HL-60 (cell line): ENCODE results near the gene ITGAV.
A peak's percentile ranks its signal among the peaks of the same experiment; 100 is the strongest.

Experiments used
- DNase-seq, 2 experiments: peaks; one replicate each; pipeline ENCODE4 v3.0.0-alpha.2; 2010 to 2020; ENCODE audit warnings: low read depth in 1 of 2, low spot score in 1 of 2
- H3K27ac ChIP-seq: fragments of 250-450 bp; sonication (Bioruptor Pico); replicated peaks from 2 replicates; pipeline ENCODE4 v1.5.1; 2020; ENCODE audit warnings: mild to moderate bottlenecking, moderate library complexity
- H3K27me3 ChIP-seq: fragments of 250-450 bp; sonication (Bioruptor Pico); 2 replicates; pipeline ENCODE4 v1.5.1; 2021; ENCODE audit warnings: mild to moderate bottlenecking, moderate library complexity; ENCODE audit not compliant: insufficient read depth, poor library complexity, severe bottlenecking
- H3K4me3 ChIP-seq: replicated peaks from 2 replicates; pipeline ENCODE4 v1.5.1; 2011; ENCODE audit warnings: mild to moderate bottlenecking, control low read depth, low read length; ENCODE audit not compliant: insufficient read depth
- CTCF ChIP-seq: IDR thresholded peaks from one replicate; pipeline ENCODE4 v1.5.1; 2011; ENCODE audit warnings: low read length, control low read depth, inconsistent platforms; ENCODE audit not compliant: insufficient read depth
- GABPA ChIP-seq: IDR thresholded peaks from 2 replicates; pipeline ENCODE4 v1.6.1; 2012; ENCODE audit warnings: low read depth
- POLR2AphosphoS5 ChIP-seq: IDR thresholded peaks from 2 replicates; pipeline ENCODE4 v1.6.1; 2012; ENCODE audit warnings: low read depth
- REST ChIP-seq: IDR thresholded peaks from 2 replicates; pipeline ENCODE4 v1.6.1; 2012; ENCODE audit warnings: low read depth; ENCODE audit not compliant: insufficient replicate concordance
- SPI1 ChIP-seq: IDR thresholded peaks from 2 replicates; pipeline ENCODE4 v1.6.1; 2012; ENCODE audit warnings: low read depth, mild to moderate bottlenecking, borderline replicate concordance

Gene ITGAV

DNA sequence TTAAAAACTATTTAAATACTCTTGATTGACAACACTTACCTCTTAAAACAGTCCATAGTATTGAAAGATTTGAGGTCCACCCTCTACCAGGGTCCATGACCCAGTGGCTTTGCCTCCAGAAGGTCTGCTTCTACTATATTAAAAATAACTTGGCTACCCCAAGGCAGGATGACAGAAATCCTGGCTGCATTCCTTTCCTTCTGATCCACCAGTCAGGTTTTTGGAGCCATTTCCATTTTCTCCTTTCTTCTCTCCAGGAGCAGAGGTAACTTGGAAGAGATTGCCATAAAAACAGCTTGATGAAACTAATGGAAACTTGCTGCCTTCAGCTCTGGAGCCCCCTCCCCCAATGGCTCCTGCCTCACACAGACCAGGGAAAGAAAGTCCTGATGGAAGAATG, 101.4 kb downstream of the ITGAV start:
- no peak for DNase-seq
- Histone ChIP-seq H3K27me3 (peaks cover 16% of the 10 kb centered on the region), H3K27ac (no peak overlapping the region), H3K4me3 (no peak overlapping the region)
- TF ChIP-seq POLR2AphosphoS5 (no peak), SPI1 (no peak), GABPA (no peak), REST (no peak), CTCF (no peak)

GRCh38 chr2:186691900-186692299, 102.0 kb downstream of the ITGAV start:
- Histone ChIP-seq H3K27ac (no peak overlapping the region), H3K4me3 (no peak overlapping the region), H3K27me3 (peaks cover 19% of the 10 kb centered on the region)
- DNase-seq, result no peak
- TF ChIP-seq GABPA (no peak), REST (no peak), POLR2AphosphoS5 (no peak), SPI1 (no peak), CTCF (no peak)

DNA sequence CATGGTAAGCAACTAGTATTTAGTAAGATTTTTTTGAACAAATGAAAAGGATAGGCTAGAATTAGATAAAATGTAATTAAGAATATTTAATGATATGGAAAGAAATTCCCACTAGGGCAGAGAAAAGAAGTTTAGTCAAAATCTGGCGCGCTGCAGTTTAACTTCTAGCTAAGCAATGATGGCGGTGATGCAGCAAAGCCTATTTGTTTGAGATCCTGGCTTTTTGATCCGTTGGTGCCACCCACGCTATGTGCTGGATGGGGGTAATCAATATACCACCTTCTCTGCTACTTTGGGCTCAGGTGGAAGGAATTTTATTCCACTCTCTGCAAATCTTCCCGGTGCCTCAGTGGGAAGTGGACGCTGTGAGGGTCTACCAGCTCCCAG, 103.6 kb downstream of the ITGAV start:
- no peak for DNase-seq
- Histone ChIP-seq H3K27ac (no peak overlapping the region), H3K27me3 (peaks cover 19% of the 10 kb centered on the region), H3K4me3 (peak overlapping the region; percentile 41)
- TF ChIP-seq CTCF (no peak), REST (no peak), POLR2AphosphoS5 (no peak), GABPA (no peak), SPI1 (no peak)
